ENCODE data around the gene MINDY4. TPM values are rescaled to one million over a fixed set of nuclear protein-coding genes. Genes with fewer than 3 reads are reported as not detected.
A peak's percentile ranks its signal among the peaks of the same experiment; 100 is the strongest.

MINDY4 gene
- total and polyA plus RNA-seq, 4 experiments from 2014 or later: 0.23 to 1.5 (median 1.1) TPM

DNA sequence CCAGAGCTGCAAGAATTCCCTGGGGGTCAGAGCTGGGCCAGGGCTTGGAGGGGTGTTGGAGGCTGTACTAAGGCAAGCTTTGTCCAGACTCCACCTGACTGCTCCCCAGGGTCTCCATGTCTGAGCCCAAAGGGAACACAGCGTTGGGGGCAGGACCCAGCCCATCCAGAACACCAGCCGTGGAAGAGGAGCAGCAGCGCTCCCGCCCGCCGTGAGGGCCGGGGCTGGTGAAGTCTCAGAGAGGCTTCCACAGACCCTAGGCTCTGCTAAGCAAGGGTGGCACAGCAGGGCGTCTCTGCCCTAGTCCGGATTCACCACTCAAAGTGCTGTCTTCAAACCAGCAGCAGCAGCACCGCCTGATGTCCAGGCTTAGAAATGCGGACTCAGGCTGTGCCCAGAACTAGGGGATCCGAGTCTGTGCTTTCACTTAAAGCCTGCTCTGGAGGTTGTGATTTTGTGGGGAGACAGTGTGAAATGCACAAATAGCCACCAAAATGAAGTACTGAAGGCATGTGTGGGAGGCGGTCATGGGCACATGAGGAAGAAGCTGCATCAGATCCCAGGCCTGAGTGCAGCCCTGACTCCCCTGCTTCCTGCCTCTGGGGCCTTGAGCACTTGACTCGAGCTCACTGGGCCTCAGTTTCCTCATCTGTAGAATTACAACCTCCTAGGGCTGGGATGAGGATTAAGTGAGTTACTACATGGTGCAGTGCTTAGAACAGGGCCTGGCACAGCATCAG, 123.8 kb downstream of the MINDY4 start:
- Mint-ChIP-seq H3K9me3 (peaks cover 0 to 13% (median 4%) of the 10 kb centered on the region in 8 donors), H3K36me3 (no peaks in the 10 kb centered on the region), H3K4me1 (no peaks in the 10 kb centered on the region), H3K27ac (no peak overlapping the region), H3K4me3 (no peak overlapping the region), H3K27me3 (peaks cover 0 to 4% of the 10 kb centered on the region in 2 donors)
- intact Hi-C loops (cut with micrococcal nuclease): no loop called here
- no peaks in the 10 kb centered on the region for H3K27me3 ChIP-seq (ENCODE audit: insufficient read depth, low read length)
- no peak for DNase-seq
- H3K27ac ChIP-seq (ENCODE audit: low read depth, low read length): no peak overlapping the region
- ChIA-PET POLR2A (ENCODE audit: partially characterized antibody) (no interaction called here), CTCF (ENCODE audit: partially characterized antibody) (no interaction called here)
- H3K4me1 ChIP-seq (ENCODE audit: insufficient read depth, low read length): no peaks in the 10 kb centered on the region
- H3K9me3 ChIP-seq (ENCODE audit: control insufficient read depth in 1 of 2, low read length in 2 of 2): no peaks in the 10 kb centered on the region
- H3K36me3 ChIP-seq (ENCODE audit: insufficient read depth, low read length): no peaks in the 10 kb centered on the region
- H3K4me3 ChIP-seq (ENCODE audit: low read length in 2 of 2): no peak overlapping the region

DNA sequence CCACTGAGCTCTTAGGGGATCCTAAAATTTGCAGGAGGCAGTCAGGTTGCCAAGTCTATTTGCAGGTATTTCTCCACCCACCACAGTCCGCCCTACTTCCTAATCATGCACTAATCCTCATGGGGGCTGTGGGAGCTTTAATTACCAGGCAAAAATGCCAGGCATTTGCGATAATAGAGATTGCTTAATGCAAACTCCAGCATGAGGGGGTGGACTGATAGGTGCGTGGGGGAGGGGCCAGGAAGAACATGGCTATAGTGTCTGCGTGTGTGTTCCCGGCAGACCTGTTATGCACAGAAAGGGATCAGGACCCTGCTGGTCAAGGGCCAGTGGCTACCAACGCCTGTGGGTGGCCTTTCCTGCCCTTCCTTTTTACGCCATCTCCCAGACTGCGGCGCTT, 124.8 kb downstream of the MINDY4 start:
- no peaks in the 10 kb centered on the region for H3K4me1 ChIP-seq (ENCODE audit: insufficient read depth, low read length)
- Mint-ChIP-seq H3K27ac (no peak overlapping the region), H3K9me3 (peaks cover 0 to 6% (median 0%) of the 10 kb centered on the region in 8 donors), H3K27me3 (peaks cover 0 to 4% of the 10 kb centered on the region in 2 donors), H3K36me3 (no peaks in the 10 kb centered on the region), H3K4me3 (no peak overlapping the region), H3K4me1 (no peaks in the 10 kb centered on the region)
- no peak overlapping the region for H3K27ac ChIP-seq (ENCODE audit: low read depth, low read length)
- H3K27me3 ChIP-seq (ENCODE audit: insufficient read depth, low read length): no peaks in the 10 kb centered on the region
- POLR2A ChIA-PET (ENCODE audit: partially characterized antibody): no interaction called here
- no peaks in the 10 kb centered on the region for H3K9me3 ChIP-seq (ENCODE audit: control insufficient read depth in 1 of 2, low read length in 2 of 2)
- CTCF ChIA-PET (ENCODE audit: partially characterized antibody): no interaction called here
- no peaks in the 10 kb centered on the region for H3K36me3 ChIP-seq (ENCODE audit: insufficient read depth, low read length)
- no peak overlapping the region for H3K4me3 ChIP-seq (ENCODE audit: low read length in 2 of 2)
- intact Hi-C loops (cut with micrococcal nuclease): no loop called here
- DNase-seq: no peak

DNA sequence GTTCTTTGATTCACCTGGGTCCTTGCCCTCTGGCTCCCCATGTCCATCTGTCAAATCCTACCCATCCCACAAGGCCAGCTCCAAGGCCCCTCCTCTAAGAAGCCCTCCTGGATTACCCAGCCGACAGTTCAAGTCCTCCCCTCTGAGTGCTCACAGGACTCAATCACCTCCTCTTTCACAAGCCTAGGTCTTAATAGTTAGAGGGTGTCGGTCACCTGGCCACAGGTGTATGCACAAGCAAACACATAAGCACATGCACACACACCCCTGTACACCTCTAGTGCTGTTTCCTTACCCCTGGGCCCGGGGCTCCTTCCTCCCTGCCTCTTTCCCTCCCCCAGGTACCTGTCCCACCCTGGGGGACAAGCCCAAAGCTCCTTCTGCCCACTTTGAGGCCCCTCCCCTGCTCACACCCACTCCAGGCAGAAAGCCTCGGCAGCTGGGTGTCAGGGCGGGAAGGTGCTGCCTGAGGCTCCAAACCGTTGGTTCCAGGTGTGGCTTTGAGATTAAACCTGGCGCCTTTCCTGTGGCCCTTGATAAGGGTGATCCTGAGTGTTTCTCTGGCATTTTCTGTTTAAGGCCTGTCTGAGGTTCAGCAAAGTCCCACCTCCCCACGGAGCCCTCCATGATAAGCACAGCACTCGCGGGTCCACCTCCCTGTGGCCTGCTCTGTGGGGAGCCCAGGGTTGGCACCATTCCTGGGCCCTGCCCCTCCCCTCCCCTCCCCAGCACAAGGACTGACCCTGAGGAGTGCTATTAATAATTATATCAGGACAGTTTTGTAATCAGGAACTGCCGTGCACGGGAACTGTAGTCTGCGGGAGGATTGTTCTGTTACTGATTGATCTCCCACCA, 125.8 kb downstream of the MINDY4 start:
- no peaks in the 10 kb centered on the region for H3K4me1 ChIP-seq (ENCODE audit: insufficient read depth, low read length)
- Mint-ChIP-seq H3K27me3 (peaks cover 0 to 4% of the 10 kb centered on the region in 2 donors), H3K4me3 (no peak overlapping the region), H3K36me3 (no peaks in the 10 kb centered on the region), H3K9me3 (peaks cover 0 to 3% (median 0%) of the 10 kb centered on the region in 8 donors), H3K4me1 (no peaks in the 10 kb centered on the region), H3K27ac (no peak overlapping the region)
- ChIA-PET CTCF (ENCODE audit: partially characterized antibody) (interaction anchor here (0.9 kb wide), 1 partner anchor 88 kb away, joined by 3 read pairs; no protein-coding TSS in a partner anchor), POLR2A (ENCODE audit: partially characterized antibody) (no interaction called here)
- H3K9me3 ChIP-seq (ENCODE audit: control insufficient read depth in 1 of 2, low read length in 2 of 2): no peaks in the 10 kb centered on the region
- intact Hi-C loops (cut with micrococcal nuclease): no loop called here
- no peak for DNase-seq
- no peaks in the 10 kb centered on the region for H3K36me3 ChIP-seq (ENCODE audit: insufficient read depth, low read length)
- no peak overlapping the region for H3K27ac ChIP-seq (ENCODE audit: low read depth, low read length)
- H3K27me3 ChIP-seq (ENCODE audit: insufficient read depth, low read length): no peaks in the 10 kb centered on the region
- H3K4me3 ChIP-seq (ENCODE audit: low read length in 2 of 2): no peak overlapping the region

DNA sequence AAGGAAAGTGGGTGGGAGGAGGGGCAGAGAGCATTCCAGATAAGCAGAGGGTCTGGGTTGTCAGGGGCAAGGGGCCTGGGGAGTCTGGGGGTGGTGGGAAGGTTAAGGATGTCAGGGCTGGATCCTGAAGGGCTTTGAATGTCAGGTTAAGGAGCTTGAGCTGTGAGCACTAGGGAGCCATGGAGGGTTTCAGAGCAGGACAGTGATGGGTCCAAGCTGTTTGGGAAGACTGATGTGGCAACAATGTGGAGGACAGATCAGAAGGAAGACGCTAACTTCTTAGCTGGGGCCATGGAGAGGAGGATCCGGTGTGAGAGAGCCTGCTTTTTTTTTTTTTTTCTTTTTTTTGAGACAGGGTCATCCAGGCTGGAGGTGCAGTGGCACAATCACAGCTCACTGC, 126.6 kb downstream of the MINDY4 start:
- no peaks in the 10 kb centered on the region for H3K9me3 ChIP-seq (ENCODE audit: control insufficient read depth in 1 of 2, low read length in 2 of 2)
- H3K27ac ChIP-seq (ENCODE audit: low read depth, low read length): no peak overlapping the region
- H3K36me3 ChIP-seq (ENCODE audit: insufficient read depth, low read length): no peaks in the 10 kb centered on the region
- no peaks in the 10 kb centered on the region for H3K27me3 ChIP-seq (ENCODE audit: insufficient read depth, low read length)
- Mint-ChIP-seq H3K4me1 (no peaks in the 10 kb centered on the region), H3K27me3 (peaks cover 0 to 4% of the 10 kb centered on the region in 2 donors), H3K27ac (peak overlapping the region in 1 of 7 donors; percentile 37), H3K36me3 (no peaks in the 10 kb centered on the region), H3K4me3 (no peak overlapping the region), H3K9me3 (no peaks in the 10 kb centered on the region)
- CTCF ChIA-PET (ENCODE audit: partially characterized antibody): interaction anchor here (0.9 kb wide), 1 partner anchor 88 kb away, joined by 3 read pairs; no protein-coding TSS in a partner anchor
- intact Hi-C loops (cut with micrococcal nuclease): no loop called here
- H3K4me3 ChIP-seq (ENCODE audit: low read length in 2 of 2): no peak overlapping the region
- no peak for DNase-seq
- H3K4me1 ChIP-seq (ENCODE audit: insufficient read depth, low read length): no peaks in the 10 kb centered on the region
- POLR2A ChIA-PET (ENCODE audit: partially characterized antibody): no interaction called here

DNA sequence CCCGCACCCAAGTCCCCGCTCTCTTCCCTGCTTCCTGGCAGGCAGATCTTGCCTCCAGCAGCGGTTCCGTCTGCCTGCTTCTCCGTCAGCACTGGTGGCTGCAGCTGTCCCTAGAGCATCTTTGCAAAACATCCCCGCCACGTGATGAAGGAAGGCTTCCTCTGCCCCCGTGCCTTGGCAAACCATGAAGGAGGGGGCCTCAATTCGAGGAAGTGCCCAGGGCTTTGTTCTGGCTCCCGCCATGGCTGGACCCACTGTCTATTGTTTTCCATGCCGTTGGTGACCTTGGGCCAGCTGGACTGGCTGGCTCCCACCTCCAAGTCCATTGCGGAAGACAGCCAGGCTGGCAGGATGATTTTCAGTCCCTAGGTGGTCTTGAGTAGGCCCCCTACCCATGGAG, 127.2 kb downstream of the MINDY4 start:
- DNase-seq: no peak
- ChIA-PET CTCF (ENCODE audit: partially characterized antibody) (no interaction called here), POLR2A (ENCODE audit: partially characterized antibody) (no interaction called here)
- no peak overlapping the region for H3K27ac ChIP-seq (ENCODE audit: low read depth, low read length)
- no peaks in the 10 kb centered on the region for H3K27me3 ChIP-seq (ENCODE audit: insufficient read depth, low read length)
- no peak overlapping the region for H3K4me3 Mint-ChIP-seq
- intact Hi-C loops (cut with micrococcal nuclease): no loop called here
- no peaks in the 10 kb centered on the region for H3K4me1 ChIP-seq (ENCODE audit: insufficient read depth, low read length)
- H3K27ac Mint-ChIP-seq: no peak overlapping the region
- no peak overlapping the region for H3K4me3 ChIP-seq (ENCODE audit: low read length in 2 of 2)
- H3K36me3 Mint-ChIP-seq: no peaks in the 10 kb centered on the region
- H3K36me3 ChIP-seq (ENCODE audit: insufficient read depth, low read length): no peaks in the 10 kb centered on the region
- H3K4me1 Mint-ChIP-seq: no peaks in the 10 kb centered on the region
- no peaks in the 10 kb centered on the region for H3K9me3 Mint-ChIP-seq
- peaks cover 0 to 4% of the 10 kb centered on the region in 2 donors for H3K27me3 Mint-ChIP-seq
- no peaks in the 10 kb centered on the region for H3K9me3 ChIP-seq (ENCODE audit: control insufficient read depth in 1 of 2, low read length in 2 of 2)

DNA sequence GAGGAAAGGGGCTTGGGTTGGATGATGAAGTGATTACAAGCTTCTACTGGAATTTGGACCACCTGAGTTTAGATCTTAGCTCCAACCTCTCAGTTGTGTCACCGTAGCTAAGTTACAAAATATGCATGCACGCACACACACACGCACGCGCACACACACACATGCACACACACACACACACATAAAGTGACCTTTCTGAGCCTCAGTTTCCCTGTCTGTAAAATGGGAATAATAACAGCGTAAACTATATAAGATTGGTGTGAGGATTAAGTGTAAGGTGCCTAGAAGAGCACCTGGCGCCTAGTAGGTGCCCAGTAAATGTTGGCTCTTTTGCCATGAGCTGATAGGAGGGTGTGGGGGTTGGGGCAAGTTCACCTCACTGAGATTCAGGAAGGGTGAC, 127.8 kb downstream of the MINDY4 start:
- DNase-seq: no peak
- Mint-ChIP-seq H3K27ac (no peak overlapping the region), H3K9me3 (no peaks in the 10 kb centered on the region), H3K4me1 (peaks cover 0 to 1% (median 0%) of the 10 kb centered on the region in 4 donors), H3K36me3 (no peaks in the 10 kb centered on the region), H3K4me3 (no peak overlapping the region), H3K27me3 (peaks cover 0 to 4% of the 10 kb centered on the region in 2 donors)
- H3K4me3 ChIP-seq (ENCODE audit: low read length in 2 of 2): no peak overlapping the region
- H3K4me1 ChIP-seq (ENCODE audit: insufficient read depth, low read length): no peaks in the 10 kb centered on the region
- ChIA-PET CTCF (ENCODE audit: partially characterized antibody) (no interaction called here), POLR2A (ENCODE audit: partially characterized antibody) (no interaction called here)
- no peak overlapping the region for H3K27ac ChIP-seq (ENCODE audit: low read depth, low read length)
- H3K27me3 ChIP-seq (ENCODE audit: insufficient read depth, low read length): no peaks in the 10 kb centered on the region
- intact Hi-C loops (cut with micrococcal nuclease): no loop called here
- H3K36me3 ChIP-seq (ENCODE audit: insufficient read depth, low read length): no peaks in the 10 kb centered on the region
- no peaks in the 10 kb centered on the region for H3K9me3 ChIP-seq (ENCODE audit: control insufficient read depth in 1 of 2, low read length in 2 of 2)

DNA sequence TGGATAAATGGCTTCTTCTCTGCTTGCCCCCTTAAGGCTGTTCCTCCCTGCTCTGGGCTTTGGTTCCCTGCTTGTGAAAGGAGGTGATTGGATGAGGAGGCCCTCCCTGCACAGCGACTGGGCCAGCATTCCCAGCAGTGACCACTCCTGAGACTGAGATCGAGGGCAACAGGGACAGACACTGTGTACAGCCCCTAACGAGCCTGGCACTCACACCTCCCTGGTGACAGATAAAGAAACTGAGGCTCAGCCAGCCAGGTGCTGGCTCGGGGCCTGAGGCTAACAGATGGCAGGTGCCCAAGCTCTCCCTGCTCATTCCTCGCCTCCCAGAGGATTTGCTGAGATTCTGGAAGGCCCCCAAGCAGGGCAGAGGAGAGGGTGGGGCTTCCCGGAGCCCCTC, 128.4 kb downstream of the MINDY4 start:
- ChIA-PET CTCF (ENCODE audit: partially characterized antibody) (no interaction called here), POLR2A (ENCODE audit: partially characterized antibody) (no interaction called here)
- H3K4me3 ChIP-seq (ENCODE audit: low read length in 2 of 2): no peak overlapping the region
- H3K27me3 ChIP-seq (ENCODE audit: insufficient read depth, low read length): no peaks in the 10 kb centered on the region
- no peaks in the 10 kb centered on the region for H3K9me3 Mint-ChIP-seq
- H3K27me3 Mint-ChIP-seq: peaks cover 0 to 4% of the 10 kb centered on the region in 2 donors
- intact Hi-C loops (cut with micrococcal nuclease): no loop called here
- H3K4me1 ChIP-seq (ENCODE audit: insufficient read depth, low read length): no peaks in the 10 kb centered on the region
- DNase-seq: no peak
- H3K9me3 ChIP-seq (ENCODE audit: control insufficient read depth in 1 of 2, low read length in 2 of 2): no peaks in the 10 kb centered on the region
- H3K4me3 Mint-ChIP-seq: no peak overlapping the region
- H3K36me3 ChIP-seq (ENCODE audit: insufficient read depth, low read length): no peaks in the 10 kb centered on the region
- no peaks in the 10 kb centered on the region for H3K36me3 Mint-ChIP-seq
- peaks cover 0 to 1% (median 0%) of the 10 kb centered on the region in 4 donors for H3K4me1 Mint-ChIP-seq
- H3K27ac Mint-ChIP-seq: no peak overlapping the region
- no peak overlapping the region for H3K27ac ChIP-seq (ENCODE audit: low read depth, low read length)
